Ishikawa (cell line): ENCODE data around the gene MARS1.

Experiments
- CEBPB ChIP-seq: IDR thresholded peaks from 2 replicates; pipeline ENCODE4 v1.6.1; 2012
- CREB1 ChIP-seq: IDR thresholded peaks from 2 replicates; pipeline ENCODE4 v1.6.1; 2012; ENCODE audit warnings: low read depth
- EGR1 ChIP-seq: IDR thresholded peaks from 2 replicates; pipeline ENCODE4 v1.6.1; 2012
- EP300 ChIP-seq: IDR thresholded peaks from 2 replicates; pipeline ENCODE4 v1.6.1; 2012; ENCODE audit warnings: borderline replicate concordance
- FOXM1 ChIP-seq: IDR thresholded peaks from 2 replicates; pipeline ENCODE4 v1.6.1; 2012; ENCODE audit warnings: low read depth, borderline replicate concordance
- MAX ChIP-seq: IDR thresholded peaks from 2 replicates; pipeline ENCODE4 v1.6.1; 2012
- NFIC ChIP-seq: IDR thresholded peaks from 2 replicates; pipeline ENCODE4 v1.6.1; 2012
- RAD21 ChIP-seq: IDR thresholded peaks from 2 replicates; pipeline ENCODE4 v1.6.1; 2012; ENCODE audit warnings: low read depth
- REST ChIP-seq: IDR thresholded peaks from 2 replicates; pipeline ENCODE4 v1.6.1; 2012; ENCODE audit warnings: low read depth, mild to moderate bottlenecking
- TAF1 ChIP-seq: IDR thresholded peaks from 2 replicates; pipeline ENCODE4 v1.6.1; 2012; ENCODE audit warnings: low read depth, mild to moderate bottlenecking
- TCF12 ChIP-seq: IDR thresholded peaks from 2 replicates; pipeline ENCODE4 v1.6.1; 2012; ENCODE audit warnings: low read depth
- TEAD4 ChIP-seq: IDR thresholded peaks from 2 replicates; pipeline ENCODE4 v1.6.1; 2012
- USF1 ChIP-seq: IDR thresholded peaks from 2 replicates; pipeline ENCODE4 v1.6.1; 2012
- YY1 ChIP-seq: IDR thresholded peaks from 2 replicates; pipeline ENCODE4 v1.6.1; 2012; ENCODE audit warnings: low read depth
- ZBTB7A ChIP-seq: IDR thresholded peaks from 2 replicates; pipeline ENCODE4 v1.6.1; 2012; ENCODE audit warnings: low read depth

The MARS1 gene

GRCh38 chr12:57465747-57466505 lies 21.9 kb upstream of the MARS1 start:
- no peak for TF ChIP-seq TAF1

GRCh38 chr12:57467212-57467874 lies 20.5 kb upstream of the MARS1 start:
- no peak for TF ChIP-seq EP300
- TF ChIP-seq NFIC, result no peak
- TF ChIP-seq YY1, result no peak
- no peak for TF ChIP-seq CREB1
- no peak for TF ChIP-seq RAD21
- TF ChIP-seq REST, result no peak

GRCh38 chr12:57467915-57468314 lies 20.0 kb upstream of the MARS1 start:
- no peak for TF ChIP-seq TAF1
- TF ChIP-seq TCF12, result no peak
- TF ChIP-seq EGR1, result no peak
- TF ChIP-seq CREB1, result no peak
- no peak for TF ChIP-seq EP300
- no peak for TF ChIP-seq MAX
- no peak for TF ChIP-seq CEBPB
- TF ChIP-seq FOXM1, result no peak
- TF ChIP-seq USF1, result no peak
- no peak for TF ChIP-seq TEAD4
- TF ChIP-seq REST, result no peak
- TF ChIP-seq YY1, result no peak
- no peak for TF ChIP-seq NFIC
- no peak for TF ChIP-seq RAD21
- no peak for TF ChIP-seq ZBTB7A

- TF ChIP-seq YY1 (no peak), USF1 (no peak), CEBPB (no peak), MAX (no peak), REST (no peak), CREB1 (no peak), EGR1 (no peak), TEAD4 (no peak), RAD21 (no peak), TAF1 (no peak)
These were observed 18.3 kb upstream of the MARS1 start for GRCh38 chr12:57469296-57470164.
